ENCODE measurements around the gene MFAP2.

Gene MFAP2

DNA sequence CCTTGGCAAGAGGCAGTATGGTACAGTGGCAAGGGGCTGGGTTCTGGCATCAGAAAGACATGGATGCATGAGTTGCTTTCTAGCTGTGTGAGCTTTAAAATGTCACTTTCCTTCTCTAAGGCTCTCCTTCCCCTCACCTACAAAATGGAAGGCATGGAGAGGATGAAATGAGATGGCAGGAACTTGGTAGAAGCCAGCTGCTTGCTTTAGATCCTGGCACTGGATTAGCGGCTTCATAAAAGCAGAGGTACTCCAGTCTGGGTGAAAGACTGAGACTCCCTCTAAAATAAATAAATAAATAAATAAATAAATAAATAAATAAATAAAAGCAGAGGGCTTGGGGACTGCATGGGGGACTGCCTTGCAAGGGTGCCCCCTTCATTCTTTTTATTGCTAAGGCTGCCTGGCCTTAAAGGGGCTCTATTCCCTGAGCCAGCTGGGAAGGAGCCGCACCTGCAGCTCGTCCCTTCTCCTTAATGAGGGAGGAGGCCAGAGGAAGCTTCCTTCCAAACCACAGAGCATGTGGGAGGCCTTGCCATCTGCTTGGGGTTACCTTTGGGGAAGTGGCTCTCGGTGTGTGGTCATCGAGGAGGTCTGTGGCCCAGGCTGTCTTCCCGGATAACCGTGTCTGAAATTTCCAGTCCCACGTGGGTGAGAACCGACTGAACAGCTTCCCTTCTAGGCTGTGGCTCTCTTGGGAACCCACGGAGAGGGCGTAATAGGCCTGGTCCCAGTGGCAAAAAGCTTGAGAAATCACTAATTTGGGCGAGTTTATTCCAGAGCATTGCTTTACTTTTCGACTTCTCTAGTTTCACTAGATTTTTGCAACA is 33.3 kb upstream of the MFAP2 start:
- H3K4me3 ChIP-seq (ENCODE audit: low read length): no peak overlapping the region
- TF ChIP-seq ZNF274 (IDR thresholded peaks at IDR 0.05; ENCODE audit: low read depth, low read length): no peak

DNA sequence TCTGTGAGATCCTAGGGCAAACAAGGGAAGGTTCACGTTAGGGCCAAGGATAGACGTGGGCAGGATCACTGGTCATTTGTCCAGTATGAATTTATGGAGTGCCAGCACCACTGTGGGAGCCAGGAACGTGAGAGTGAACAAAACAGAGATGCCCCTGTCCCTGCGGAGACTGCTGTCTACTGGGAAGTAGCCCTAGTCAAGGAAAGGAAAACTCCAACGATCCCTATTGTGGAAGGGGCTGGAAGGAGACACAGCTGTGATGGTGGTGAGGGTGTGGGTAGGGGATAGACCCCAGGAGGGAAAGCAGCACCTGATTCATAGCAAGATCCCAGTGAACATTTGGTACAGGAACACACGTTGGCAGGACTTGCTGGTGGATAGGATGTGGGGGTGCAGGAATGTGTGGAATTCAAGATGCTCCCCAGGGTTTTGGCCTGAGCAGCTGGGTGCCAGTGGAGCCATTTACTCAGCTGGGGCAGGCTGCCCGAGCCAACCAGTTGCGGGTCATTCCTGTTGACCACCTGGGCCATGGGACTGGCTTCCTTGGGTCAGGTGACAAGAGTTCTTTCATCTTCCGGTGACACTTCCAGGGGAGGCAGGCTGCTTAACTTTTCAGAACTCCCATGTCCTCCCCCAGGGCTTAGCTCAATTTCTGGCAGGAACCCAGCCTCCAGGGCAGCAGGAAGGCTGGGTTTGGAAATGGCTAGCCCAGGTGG is 32.5 kb upstream of the MFAP2 start:
- no peak overlapping the region for H3K4me3 ChIP-seq (ENCODE audit: low read length)
- no peak for TF ChIP-seq ZNF274 (IDR thresholded peaks at IDR 0.05; ENCODE audit: low read depth, low read length)

DNA sequence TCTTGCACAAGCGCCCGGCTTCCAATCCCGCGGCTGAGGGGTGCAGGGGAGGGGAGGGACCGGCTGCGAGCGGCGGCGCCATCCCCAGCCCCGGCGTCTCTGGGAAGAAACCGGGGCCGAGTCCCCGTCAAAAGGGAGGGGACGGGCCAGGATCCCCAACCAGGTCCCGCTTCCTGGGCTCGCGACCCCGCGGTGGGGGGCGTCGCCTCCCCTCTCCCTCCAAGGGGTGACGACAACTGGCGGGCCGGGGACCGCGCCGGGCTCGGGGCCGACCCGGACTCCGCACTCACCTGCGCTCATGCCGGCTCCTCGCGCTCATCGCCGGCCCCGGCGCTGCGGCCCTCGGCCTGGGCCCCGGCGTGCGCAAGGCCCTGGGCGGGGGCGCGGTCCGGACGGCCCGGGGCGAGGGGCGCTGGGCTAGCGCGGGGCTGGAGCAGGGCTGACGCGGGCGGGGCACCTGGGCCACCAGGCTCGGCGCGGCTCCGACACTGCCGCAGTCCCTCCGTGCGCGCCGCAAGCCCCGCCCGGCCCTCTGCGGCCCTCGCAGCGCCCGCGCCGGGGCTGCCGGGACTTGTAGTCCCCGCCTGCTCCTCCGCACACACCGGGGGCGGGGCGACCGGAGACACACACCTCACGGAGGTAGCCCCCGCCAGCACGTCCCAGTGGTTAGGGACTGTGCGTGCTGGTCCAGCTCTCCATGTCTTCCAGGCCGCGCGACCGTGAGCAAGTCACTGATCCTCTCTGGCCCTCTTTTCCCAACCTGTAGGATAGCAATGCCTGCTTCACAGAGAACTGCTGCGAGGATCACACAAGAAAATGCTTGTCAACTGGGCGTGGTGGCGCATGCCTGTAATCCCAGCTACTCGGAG is 31.3 kb upstream of the MFAP2 start, which contains the start of gene ATP13A2:
Gene ATP13A2 (minus strand): TSS at position 490 of the 869 bp plus-strand sequence. CDS start 190 bp downstream, at position 300.
- no peak for TF ChIP-seq ZNF274 (IDR thresholded peaks at IDR 0.05; ENCODE audit: low read depth, low read length)
- peak within 1 kb of the TSS; percentile 76 for H3K4me3 ChIP-seq (ENCODE audit: low read length)

DNA sequence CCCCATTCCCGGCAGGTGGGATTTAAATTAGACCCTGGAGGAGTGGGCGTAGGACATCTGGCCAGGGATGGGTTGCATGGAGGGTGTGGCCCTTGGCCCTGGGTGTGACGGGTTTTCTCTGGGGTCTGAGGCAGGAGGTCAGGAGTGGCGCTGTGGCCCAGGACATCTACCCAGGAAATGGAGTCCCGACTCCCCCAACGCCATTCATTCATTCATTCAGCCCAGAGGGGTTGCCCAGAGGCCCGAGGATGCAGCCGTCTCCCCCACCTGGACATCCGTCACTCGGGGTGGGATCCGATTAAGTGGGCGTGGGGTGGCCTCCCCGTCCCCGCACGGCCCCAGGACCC is 30.6 kb upstream of the MFAP2 start:
- no peak for TF ChIP-seq ZNF274 (IDR thresholded peaks at IDR 0.05; ENCODE audit: low read depth, low read length)
- peak overlapping the region; percentile 76 for H3K4me3 ChIP-seq (ENCODE audit: low read length)

DNA sequence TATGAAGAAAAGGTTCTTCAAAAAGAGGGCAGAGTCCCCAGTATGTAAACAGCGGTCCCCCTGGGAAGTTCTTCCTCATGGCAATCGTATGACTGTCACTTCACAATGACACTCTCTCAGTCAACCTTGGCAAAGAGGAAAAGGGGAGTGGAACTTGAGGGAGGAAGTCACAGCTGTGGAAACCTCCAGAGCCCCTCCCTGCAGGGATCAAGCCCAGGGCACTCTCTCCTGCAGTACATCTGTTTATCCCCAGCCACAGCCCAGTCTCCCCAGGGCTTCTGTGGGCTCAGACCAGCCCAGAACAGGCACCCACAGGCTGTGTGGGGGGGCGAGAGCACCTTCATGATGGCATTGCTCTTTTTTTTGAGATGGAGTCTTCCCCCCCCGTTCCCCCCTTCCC is 29.3 kb upstream of the MFAP2 start:
- no peak for TF ChIP-seq ZNF274 (IDR thresholded peaks at IDR 0.05; ENCODE audit: low read depth, low read length)
- H3K4me3 ChIP-seq (ENCODE audit: low read length): no peak overlapping the region

DNA sequence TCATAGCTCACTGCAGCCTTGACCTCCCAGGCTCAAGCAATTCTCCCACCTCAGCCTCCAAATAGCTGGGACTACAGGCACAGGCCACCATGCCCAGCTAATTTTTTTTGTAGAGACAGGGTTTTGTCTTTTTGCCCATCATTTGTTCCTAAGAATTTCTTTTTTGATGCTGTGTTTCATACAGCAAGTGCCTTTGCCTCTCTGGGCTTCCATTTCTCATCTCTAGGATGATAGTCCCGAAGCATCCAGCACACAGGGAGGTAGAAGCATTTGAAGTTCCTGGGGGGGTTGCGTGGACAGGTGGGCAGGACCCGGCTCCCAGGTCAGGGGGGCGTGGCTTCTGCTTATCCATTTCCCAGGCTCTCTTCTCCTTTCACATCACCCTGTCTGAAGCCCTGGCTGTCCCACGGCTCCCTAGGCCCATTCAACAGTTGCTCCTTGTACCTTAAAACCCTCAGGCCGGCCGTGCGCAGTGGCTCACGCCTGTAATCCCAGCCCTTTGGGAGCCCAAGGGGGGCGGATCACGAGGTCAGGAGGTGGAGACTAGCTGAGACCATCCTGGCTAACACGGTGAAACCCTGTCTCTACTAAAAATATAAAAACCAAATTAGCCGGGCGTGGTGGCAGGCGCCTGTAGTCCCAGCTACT is 27.9 kb upstream of the MFAP2 start:
- H3K4me3 ChIP-seq (ENCODE audit: low read length): no peak overlapping the region
- TF ChIP-seq ZNF274 (IDR thresholded peaks at IDR 0.05; ENCODE audit: low read depth, low read length): no peak

DNA sequence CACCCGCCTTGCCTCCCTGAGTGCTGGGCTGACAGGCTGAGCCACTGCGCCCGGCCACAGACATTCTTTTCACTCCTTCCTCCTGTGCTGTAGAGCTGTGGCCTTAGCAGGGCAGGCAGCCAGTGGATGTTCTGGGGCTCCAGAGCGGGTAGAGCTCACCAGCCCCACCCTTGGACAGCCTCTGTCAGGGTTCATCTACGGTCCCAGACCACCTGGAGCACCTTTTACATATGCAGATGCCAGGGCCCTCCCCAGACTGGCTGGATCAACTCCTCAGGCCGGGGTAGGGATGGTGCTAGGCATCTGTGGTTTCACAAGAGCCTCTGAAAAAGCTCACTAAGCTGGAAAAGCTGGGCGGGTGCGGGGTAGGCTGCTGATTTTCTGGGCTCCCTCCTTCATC is 26.7 kb upstream of the MFAP2 start:
- H3K4me3 ChIP-seq (ENCODE audit: low read length): no peak overlapping the region
- no peak for TF ChIP-seq ZNF274 (IDR thresholded peaks at IDR 0.05; ENCODE audit: low read depth, low read length)

DNA sequence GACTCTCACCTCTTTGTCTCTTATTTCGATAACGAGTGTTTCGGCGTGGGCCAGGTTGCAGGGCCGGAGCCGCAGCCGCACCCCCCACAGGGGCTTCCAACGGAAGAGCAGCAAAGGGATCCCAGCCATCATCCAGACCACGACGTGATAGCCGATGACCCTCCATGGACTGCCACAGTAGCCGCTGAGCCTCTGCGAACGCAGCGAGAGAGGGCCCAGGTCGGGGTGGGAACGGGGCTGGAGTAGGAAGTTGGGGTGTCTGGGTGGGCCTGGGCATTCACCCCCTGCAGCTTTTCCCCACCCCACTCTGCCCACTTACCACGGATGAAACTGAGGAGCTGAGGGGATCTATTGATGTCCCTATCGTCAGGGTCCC is 24.9 kb upstream of the MFAP2 start:
- no peak overlapping the region for H3K4me3 ChIP-seq (ENCODE audit: low read length)
- TF ChIP-seq ZNF274 (IDR thresholded peaks at IDR 0.05; ENCODE audit: low read depth, low read length): no peak

DNA sequence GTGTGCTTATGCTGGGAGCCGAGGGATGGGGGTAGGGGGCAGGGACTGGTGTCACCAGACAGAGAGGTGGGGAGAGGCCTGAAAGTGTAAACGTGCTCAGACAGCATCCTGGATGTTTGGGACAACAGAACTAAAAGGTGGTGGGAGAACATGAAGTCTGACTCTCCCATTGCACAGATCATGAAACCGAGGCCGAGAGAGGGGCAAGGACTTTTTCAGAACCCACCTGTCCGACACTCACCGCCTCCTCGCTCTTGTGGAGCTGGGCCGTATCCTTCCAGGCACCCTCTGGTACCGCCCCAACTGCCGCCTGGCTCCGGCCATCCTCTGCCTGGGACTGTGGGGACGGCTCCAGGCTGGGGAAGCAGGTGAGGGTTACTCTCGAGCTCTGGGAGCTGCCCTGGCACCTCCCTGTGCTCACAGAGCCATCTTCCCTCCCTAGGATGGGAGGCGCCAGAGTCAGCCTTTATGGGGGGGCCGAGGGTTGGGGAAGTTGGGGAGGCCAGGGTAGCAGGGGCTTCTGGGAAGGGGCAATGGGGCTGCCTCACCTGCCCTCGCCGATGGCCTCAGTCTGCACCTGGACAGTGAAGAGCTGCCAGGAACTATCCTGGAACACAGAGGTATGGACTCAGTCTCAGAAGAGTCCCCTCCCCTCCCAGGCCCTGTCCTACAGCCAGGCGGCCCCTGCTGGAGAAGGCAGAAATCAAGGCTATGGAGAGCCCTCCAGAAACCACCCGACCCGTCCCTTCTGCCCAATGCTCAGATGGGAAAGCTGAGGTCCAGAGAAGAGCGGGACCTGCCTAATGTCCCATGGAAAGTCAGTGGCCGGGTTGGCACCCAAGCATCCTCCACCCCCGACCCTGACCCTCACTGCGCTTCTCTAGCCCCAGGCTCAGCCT is 24.3 kb upstream of the MFAP2 start:
- no peak for TF ChIP-seq ZNF274 (IDR thresholded peaks at IDR 0.05; ENCODE audit: low read depth, low read length)
- H3K4me3 ChIP-seq (ENCODE audit: low read length): no peak overlapping the region

DNA sequence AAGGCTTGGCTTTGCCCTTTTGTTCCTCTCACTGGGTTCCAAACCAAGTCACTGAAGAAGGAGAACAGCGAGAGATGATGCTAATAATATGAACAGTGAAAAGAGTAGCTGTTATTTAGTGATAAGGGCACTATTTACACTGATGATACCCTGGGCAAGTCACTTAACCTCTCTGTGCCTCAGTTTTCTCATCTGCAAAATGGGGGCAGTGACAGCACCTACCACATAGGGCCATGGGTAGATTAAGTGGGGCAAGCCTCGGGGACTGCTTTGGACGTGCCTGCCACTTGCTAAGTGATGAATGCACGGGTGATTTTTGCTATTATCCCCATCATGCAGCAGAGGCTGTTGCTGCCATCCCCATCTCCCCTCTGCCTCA is 22.1 kb upstream of the MFAP2 start:
- no peak overlapping the region for H3K4me3 ChIP-seq (ENCODE audit: low read length)
- TF ChIP-seq ZNF274 (IDR thresholded peaks at IDR 0.05; ENCODE audit: low read depth, low read length): no peak

DNA sequence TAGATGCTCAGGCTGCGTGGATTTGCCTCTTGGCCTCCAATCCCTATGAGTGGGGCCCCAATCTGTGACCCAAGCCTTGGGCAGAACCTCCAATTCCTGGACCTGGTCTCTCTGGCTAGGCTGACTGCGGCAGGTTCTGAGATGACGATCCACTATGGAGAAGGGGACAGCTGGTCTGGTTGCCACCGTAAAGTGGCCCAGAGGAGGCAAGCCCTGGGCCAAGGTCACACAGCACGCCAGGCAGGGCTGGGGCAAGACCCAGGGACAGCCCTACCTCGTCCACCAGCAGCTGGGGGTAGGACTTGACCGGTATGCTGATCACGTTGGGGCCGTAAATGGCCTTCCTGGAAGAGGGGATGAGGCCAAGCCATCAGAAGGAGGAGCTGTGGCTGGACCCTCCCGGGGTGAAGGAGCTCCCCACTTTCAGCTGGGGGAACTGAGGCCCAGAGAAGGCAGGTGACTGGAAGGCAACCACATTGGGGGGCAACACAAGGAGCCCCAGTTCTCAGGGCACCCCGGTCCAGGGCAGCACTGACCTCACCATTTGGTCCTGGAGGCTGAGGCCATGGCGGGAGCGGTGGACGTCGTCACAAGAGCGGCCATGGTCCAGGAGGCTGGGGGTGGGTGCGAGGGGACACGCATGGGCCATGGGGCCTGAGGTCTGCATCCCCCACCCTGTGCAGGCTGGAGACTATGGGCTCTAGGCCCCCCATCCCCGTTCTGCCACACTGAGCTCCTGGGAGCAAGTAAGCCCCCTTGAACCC is 21.5 kb upstream of the MFAP2 start:
- TF ChIP-seq ZNF274 (IDR thresholded peaks at IDR 0.05; ENCODE audit: low read depth, low read length): no peak
- H3K4me3 ChIP-seq (ENCODE audit: low read length): no peak overlapping the region

DNA sequence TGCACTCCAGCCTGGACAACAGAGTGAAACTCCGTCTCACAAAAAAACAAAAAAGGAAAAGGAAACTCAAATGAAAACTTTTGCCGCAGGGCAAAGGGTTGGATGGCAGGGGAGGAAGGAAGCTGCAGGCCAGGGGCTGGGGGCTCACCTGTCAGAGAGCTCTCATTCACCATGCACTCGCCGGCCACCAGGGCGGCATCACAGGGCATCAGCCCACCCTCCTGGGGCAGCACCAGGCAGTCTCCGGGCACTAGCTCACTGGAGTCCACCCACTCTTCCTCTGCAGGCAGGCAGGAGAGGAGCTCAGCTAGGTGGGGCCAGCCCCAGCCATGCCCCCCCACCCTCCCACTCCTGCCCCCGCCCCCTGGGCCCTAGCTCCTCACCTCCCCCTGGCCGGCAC is 19.4 kb upstream of the MFAP2 start:
- TF ChIP-seq ZNF274 (IDR thresholded peaks at IDR 0.05; ENCODE audit: low read depth, low read length): no peak
- H3K4me3 ChIP-seq (ENCODE audit: low read length): no peak overlapping the region
